ENCODE results near the gene ARHGAP18. TPM values are rescaled to one million over a fixed set of nuclear protein-coding genes. Genes with fewer than 3 reads are reported as not detected.

The ARHGAP18 gene
- total and polyA plus RNA-seq, 8 donors: 6.0 to 104 (median 30.2) TPM

GRCh38 chr6:129544892-129545612 lies 164.9 kb downstream of the ARHGAP18 start:
- Histone ChIP-seq H3K36me3 (peaks cover 0 to 8% (median 0%) of the 10 kb centered on the region in 4 donors), H3K4me3 (no peak overlapping the region), H3K27me3 (no peaks in the 10 kb centered on the region), H3K27ac (no peak overlapping the region), H3K4me1 (no peaks in the 10 kb centered on the region), H3K9me3 (no peaks in the 10 kb centered on the region)
- DNase-seq: no peak
- WGBS, 5 donors: 91 to 97% (median 96%) methylated on average over 8 of the region's 8 CpGs
- no peak for TF ChIP-seq CTCF (IDR thresholded peaks at IDR 0.05)
- TF ChIP-seq POLR2AphosphoS5 (IDR thresholded peaks at IDR 0.05): no peak
- no peak for TF ChIP-seq EP300 (IDR thresholded peaks at IDR 0.05)
- TF ChIP-seq POLR2A (IDR thresholded peaks at IDR 0.05): no peak
- intact Hi-C loops (cut with DNase I; ENCODE audit: low total_unique reads): no loop called here

- no peaks in the 10 kb centered on the region for H3K9me3 ChIP-seq
- no peak overlapping the region for H3K27ac ChIP-seq
- intact Hi-C loops (cut with DNase I; ENCODE audit: low total_unique reads): no loop called here
- no peaks in the 10 kb centered on the region for H3K4me1 ChIP-seq
- TF ChIP-seq POLR2AphosphoS5 (IDR thresholded peaks at IDR 0.05): no peak
- TF ChIP-seq CTCF (IDR thresholded peaks at IDR 0.05): no peak
- TF ChIP-seq POLR2A (IDR thresholded peaks at IDR 0.05): no peak
- TF ChIP-seq EP300 (IDR thresholded peaks at IDR 0.05): no peak
- H3K36me3 ChIP-seq: peaks cover 0 to 12% (median 4%) of the 10 kb centered on the region in 4 donors
- H3K27me3 ChIP-seq: no peaks in the 10 kb centered on the region
- WGBS, 5 donors: 82 to 94% (median 88%) methylated on average over 2 of the region's 2 CpGs
- no peak for DNase-seq
- no peak overlapping the region for H3K4me3 ChIP-seq
Measured at GRCh38 chr6:129543981-129544380, 166.0 kb downstream of the ARHGAP18 start.

GRCh38 chr6:129542705-129543104 lies 167.3 kb downstream of the ARHGAP18 start:
- Histone ChIP-seq H3K27ac (no peak overlapping the region), H3K4me1 (no peaks in the 10 kb centered on the region), H3K4me3 (no peak overlapping the region), H3K9me3 (no peaks in the 10 kb centered on the region), H3K36me3 (peaks cover 0 to 18% (median 10%) of the 10 kb centered on the region in 4 donors), H3K27me3 (no peaks in the 10 kb centered on the region)
- WGBS, 5 donors: 64 to 81% (median 75%) methylated on average over 2 of the region's 2 CpGs
- DNase-seq: no peak
- intact Hi-C loops (cut with DNase I; ENCODE audit: low total_unique reads): no loop called here
- no peak for TF ChIP-seq CTCF (IDR thresholded peaks at IDR 0.05)
- no peak for TF ChIP-seq EP300 (IDR thresholded peaks at IDR 0.05)
- TF ChIP-seq POLR2AphosphoS5 (IDR thresholded peaks at IDR 0.05): no peak
- TF ChIP-seq POLR2A (IDR thresholded peaks at IDR 0.05): no peak

- no peak overlapping the region for H3K4me3 ChIP-seq
- WGBS, 5 donors: 71 to 89% (median 79%) methylated on average over 2 of the region's 2 CpGs
- intact Hi-C loops (cut with DNase I; ENCODE audit: low total_unique reads): no loop called here
Measured at GRCh38 chr6:129539032-129539431, 170.9 kb downstream of the ARHGAP18 start.

More at GRCh38 chr6:129539032-129539431, 170.9 kb downstream of the ARHGAP18 start:
- Histone ChIP-seq H3K4me1 (no peaks in the 10 kb centered on the region), H3K27me3 (no peaks in the 10 kb centered on the region), H3K27ac (no peak overlapping the region), H3K36me3 (peaks cover 0 to 16% (median 7%) of the 10 kb centered on the region in 4 donors), H3K9me3 (no peaks in the 10 kb centered on the region)
- DNase-seq: no peak
- TF ChIP-seq POLR2A (IDR thresholded peaks at IDR 0.05) (no peak), CTCF (IDR thresholded peaks at IDR 0.05) (no peak), EP300 (IDR thresholded peaks at IDR 0.05) (no peak), POLR2AphosphoS5 (IDR thresholded peaks at IDR 0.05) (no peak)
